ENCODE measurements around the gene CTSA. TPM values are rescaled to one million over a fixed set of nuclear protein-coding genes. Genes with fewer than 3 reads are reported as not detected.

The CTSA gene
- polyA plus RNA-seq, 3 donors, result 120 to 166 (median 127) TPM

DNA sequence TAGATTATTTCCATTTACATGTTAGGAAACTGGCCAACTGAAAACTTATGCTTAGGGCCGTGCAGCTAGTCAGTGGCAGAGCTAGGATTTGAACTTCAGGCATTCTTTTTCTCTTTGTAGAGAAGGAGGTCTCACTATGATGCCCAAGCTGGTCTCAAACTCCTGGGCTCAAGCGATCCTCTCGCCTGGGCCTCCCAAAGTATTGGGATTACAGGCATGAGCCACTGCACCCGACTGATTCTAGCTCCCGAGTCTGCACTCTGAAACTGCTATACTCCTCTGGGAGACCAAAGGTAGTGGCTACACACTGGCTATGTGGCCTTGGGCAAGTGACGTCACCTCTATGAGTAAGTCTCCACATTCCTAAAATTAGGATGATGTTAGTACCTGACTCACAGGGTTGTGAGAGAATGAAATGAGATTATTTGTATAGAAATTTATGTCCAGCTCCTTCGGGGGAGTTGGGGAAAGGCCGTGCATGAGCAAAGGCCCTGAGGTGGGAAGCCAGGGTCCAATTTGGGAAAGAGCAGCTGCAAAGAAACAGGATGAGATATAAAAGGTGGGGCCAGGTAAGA, 14.5 kb downstream of the CTSA start:
- no peak for DNase-seq (ENCODE audit: extremely low read depth in 1 of 11, low read depth in 9 of 11, low spot score in 4 of 11)

DNA sequence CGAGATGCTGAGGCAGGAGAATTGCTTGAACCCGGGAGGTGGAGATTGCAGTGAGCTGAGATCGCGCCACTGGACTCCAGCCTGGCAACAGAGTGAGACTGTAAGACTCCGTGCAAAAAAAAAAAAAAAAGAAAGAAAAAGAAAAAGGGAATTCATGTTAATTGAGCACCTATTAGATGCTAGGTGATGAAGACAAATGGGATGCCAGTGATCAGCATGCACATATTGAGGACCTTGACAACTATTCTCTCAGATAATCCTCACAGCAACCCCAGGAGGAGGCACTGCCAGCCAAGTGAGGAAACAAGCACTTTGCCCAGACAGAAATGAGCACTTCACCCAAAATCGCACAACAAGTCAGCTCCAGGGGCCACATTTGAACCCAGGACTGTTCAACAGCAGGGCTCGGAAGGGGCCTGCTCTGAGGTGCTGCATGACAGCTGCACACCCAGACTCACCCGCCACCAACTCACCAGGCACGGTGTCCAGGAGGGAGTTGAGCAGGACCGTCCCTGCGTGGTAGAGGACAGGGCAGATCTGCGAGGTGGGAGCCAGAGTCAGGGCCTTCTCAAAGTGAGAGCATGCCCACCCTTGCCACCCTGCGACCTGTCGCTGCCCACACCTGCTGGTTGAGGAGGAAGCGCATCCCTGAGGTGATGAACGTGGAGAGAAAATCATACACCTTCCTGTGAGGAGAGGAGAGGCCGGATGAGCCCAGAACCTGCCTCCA, 16.2 kb downstream of the CTSA start:
- DNase-seq (ENCODE audit: extremely low read depth in 1 of 11, low read depth in 9 of 11, low spot score in 4 of 11), result no peak

DNA sequence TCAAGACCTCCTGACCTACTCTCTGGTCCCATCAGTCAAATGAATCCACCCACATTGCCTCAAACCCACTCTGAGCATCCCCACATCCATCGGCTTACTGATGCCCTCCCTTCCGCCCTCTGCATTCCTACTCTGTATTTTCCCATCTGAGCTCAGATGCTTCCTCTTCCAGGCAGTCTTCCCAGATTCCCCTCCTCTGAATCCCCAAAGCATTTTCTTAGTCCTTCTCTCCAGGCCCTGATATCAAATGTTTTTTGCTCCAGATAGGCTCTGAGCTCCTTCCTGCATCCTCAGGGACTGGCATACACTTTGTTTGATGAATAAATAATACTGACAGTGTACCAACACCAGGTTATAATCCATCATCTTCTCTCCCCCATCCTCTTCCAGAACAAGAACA, 16.9 kb downstream of the CTSA start:
- no peak for DNase-seq (ENCODE audit: extremely low read depth in 1 of 11, low read depth in 9 of 11, low spot score in 4 of 11)

DNA sequence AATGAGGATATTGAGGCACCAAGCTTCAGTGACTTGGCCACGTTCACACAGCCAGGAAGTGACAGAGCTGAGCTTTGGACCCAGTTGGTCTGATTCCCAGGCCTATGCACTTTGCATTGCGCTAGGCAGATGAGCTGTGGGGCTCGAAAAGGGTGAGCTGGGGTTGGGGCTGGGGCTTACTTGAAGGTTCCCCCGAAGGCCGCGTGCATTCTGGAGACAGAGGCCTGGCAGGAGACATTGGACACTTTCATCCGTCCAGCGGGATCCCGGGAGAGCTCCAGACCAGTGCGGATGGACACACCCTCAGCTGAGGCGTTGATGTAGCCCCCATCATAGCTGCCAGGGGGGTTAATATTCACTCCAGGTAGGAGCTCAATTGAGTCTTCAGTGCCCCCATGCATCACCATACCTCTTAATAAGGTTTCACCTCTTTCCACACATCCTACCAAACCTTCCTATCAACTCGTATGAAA, 18.2 kb downstream of the CTSA start:
- DNase-seq (ENCODE audit: extremely low read depth in 1 of 11, low read depth in 9 of 11, low spot score in 4 of 11), result no peak

DNA sequence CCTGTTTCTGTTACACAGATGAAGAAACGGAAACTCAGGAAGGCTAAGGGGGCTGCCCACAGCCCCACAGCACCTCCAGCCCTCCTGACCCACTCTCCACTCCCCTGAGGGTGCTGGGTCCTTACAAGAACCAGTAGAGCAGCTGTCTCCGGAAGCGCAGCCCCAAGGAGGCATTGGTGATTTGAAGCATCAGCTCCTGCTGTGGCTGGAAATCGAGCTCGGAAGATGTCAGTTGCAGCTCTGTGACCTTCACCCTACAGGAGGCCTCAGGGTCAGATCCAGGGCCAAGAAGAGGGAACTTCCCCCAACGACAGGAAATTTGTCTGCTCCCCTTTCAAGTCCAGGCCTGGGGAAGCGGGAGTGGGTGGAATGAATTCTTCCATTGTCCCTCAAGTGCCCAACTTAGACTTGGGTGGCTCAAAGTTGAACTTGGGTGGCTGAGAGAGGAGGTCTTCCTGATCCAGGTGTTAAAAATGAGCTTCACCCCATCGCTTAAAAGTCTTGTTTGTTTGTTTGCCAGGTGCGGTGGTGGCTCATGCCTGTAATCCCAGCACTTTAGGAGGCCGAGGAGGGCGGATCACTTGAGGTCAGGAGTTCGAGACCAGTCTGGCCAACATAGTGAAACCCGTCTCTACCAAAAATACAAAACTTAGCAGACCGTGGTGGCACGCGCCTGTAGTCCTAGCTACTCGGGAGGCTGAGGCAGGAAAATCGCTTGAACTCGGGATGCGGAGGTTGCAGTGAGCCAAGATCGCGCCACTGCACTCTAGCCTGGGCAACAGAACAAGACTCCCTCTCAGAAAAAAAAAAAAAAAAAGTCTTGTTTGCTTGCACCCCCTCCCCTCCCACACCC, 18.9 kb downstream of the CTSA start:
- no peak for DNase-seq (ENCODE audit: extremely low read depth in 1 of 11, low read depth in 9 of 11, low spot score in 4 of 11)

DNA sequence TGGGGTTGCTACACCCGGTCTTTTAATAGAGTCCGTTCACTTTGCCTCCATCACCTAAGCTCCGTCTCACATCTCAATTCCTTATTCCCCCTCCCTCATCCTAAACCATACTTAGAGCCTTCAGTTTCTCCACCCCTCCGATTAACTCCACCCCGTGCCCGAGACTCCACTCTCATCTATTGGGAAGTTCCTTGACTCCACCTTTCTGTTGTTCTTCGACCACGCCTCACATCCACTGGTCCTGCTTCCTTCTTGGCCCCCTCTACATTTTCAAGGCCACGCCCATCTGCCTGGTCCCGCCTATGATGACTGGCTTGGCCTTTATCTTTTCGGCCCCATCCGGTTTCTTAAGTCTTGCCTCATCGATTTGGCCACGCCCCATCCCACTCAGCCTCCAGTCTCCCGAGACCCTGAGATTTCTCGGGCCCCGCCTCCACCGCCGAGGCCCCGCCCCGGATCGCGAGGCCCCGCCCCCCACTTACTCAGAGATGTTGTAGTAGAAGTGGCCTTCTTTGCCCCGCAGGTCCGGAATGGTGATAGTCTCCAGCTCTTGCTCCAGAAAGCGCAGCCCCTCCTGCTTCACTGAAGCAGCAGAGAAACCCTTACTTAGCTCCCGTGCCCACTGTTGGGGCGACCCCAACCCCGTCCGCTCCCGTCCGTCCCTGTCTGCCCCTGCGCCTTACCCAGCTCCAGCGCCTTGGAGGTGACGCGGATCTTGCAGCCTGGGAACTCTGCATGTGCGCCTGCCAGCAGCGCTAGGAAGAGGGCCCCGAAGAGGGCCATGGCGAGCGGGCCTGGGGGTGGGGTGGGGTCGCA, 19.7 kb downstream of the CTSA start:
- peak in 10 of 11 donors; percentile 90 to 98 (median 95) for DNase-seq (ENCODE audit: extremely low read depth in 1 of 11, low read depth in 9 of 11, low spot score in 4 of 11)

DNA sequence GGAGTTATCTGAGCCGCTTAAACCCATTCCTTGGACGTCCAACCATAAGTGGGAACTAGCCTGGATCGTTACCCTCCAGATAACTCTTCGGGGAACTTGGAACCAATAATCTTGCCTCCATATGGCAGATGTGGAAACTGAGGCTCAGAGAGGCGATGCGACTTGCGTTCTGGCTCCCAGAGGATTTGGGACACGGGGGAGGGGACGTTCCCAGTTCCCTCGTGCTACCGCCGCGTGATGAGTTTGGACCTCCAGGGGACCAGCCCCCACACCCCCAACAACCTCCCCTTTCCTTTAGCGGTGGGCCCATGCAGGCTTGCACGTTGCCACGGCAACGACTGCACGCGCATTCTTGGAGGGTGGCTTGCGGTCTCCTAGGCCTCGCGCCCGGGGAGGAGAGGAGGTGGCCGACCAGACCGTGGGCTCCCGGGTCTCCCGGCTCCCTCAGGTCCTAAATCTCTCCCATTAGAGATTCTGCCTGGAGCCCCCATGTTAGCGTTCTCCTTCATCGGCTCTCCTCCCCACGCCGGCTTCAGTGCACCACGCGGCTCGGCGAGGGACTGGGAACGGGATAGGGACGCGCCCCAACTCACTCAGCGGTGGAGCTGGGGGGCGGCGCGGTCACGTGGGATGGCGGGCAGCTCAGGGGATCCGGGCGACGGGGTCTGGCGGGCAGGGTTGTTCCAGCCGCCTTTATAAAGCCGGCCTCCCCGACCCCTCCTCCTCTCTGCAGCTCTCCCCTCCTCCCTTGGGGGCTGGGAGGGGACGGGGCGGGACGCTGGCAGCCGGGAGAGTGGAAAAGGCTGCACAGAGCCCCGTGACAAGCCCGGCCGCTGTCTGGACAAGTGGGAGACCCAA, 20.6 kb downstream of the CTSA start, which contains the start of gene PLTP:
PLTP (minus strand) TSS at position 670 of the 858 bp plus-strand sequence. CDS start 703 bp downstream, outside the sequence.
- DNase-seq (ENCODE audit: extremely low read depth in 1 of 11, low read depth in 9 of 11, low spot score in 4 of 11), result peak in 4 of 11 donors; percentile 57 to 77 (median 65)

DNA sequence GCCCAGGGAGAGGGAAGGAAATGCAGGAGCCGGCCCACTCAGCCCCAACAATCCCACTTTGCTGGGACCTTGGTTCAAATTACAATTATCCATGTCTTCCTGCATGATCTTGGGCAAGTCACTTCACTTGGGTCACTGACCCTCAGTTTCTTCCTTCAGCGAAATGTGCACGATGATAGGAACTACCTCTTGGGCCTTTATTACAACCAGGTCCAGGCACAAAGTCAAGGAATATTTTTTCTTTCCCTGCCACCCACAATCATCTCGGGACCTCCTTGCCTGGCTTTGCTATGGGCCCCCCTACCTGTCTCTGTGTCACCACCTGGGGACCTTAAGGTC, 21.2 kb downstream of the CTSA start:
- no peak for DNase-seq (ENCODE audit: extremely low read depth in 1 of 11, low read depth in 9 of 11, low spot score in 4 of 11)

DNA sequence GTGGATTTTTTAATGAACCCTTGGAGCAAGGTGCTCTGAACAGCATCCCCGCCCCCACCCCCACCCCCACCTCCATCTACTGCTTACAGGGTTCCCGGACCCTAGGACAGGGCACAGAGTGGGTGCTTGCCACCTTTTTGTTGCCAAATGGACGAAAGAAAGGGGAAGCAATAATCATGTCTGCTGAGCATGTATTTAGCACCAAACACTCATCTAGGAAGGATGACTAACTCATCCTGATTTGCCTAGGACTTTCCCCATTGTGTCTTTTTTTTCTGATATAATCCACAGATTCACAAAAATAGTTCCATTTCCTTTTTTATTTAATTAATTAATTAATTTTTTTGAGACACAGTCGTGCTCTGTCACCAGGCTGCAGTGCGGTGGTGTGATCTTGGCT, 22.0 kb downstream of the CTSA start:
- no peak for DNase-seq (ENCODE audit: extremely low read depth in 1 of 11, low read depth in 9 of 11, low spot score in 4 of 11)

DNA sequence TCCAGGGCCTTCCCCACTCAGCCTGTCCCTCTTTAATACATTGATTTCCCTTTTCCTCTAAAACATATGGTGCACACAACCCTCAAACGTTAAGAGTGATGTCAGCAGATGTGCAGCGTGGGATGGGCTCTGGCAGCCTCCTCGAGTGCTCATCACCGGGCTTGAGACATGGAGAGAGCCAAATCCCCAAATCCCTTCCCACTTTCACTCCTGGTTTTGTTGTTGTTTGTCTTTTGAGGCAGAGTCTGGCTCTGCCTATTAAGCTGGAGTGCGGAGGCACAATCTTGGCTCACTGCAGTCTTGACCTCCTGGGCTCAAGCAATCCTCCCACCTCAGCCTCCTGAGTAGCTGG, 26.6 kb downstream of the CTSA start:
- DNase-seq (ENCODE audit: extremely low read depth in 1 of 11, low read depth in 9 of 11, low spot score in 4 of 11), result no peak

DNA sequence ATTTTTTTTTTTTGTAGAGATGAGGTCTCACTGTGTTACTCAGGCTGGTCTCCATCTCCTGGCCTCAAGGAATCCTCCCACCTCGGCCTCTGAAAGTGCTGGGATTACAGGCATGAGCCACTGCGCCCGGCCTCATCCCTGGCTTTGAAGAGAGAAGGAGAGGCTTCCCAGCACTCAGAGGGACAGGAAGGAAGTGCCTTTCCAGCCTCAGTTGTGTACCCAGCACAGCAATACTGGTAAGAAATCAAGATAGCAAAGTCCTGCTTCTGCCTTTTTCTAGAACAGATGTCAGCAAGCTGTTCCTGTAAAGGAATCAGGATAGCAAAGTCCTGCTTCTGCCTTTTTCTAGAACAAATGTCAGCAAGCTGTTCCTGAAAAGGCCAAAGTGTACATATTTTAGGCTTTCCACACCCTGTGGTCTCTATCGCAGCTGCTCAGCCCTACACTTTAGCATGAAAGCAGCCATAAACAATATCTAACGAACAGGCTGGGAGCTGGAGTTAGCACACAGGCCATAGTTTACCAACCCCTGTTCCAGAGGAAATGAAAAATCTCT, 27.1 kb downstream of the CTSA start:
- peak in 5 of 11 donors; percentile 21 to 64 (median 37) for DNase-seq (ENCODE audit: extremely low read depth in 1 of 11, low read depth in 9 of 11, low spot score in 4 of 11)

DNA sequence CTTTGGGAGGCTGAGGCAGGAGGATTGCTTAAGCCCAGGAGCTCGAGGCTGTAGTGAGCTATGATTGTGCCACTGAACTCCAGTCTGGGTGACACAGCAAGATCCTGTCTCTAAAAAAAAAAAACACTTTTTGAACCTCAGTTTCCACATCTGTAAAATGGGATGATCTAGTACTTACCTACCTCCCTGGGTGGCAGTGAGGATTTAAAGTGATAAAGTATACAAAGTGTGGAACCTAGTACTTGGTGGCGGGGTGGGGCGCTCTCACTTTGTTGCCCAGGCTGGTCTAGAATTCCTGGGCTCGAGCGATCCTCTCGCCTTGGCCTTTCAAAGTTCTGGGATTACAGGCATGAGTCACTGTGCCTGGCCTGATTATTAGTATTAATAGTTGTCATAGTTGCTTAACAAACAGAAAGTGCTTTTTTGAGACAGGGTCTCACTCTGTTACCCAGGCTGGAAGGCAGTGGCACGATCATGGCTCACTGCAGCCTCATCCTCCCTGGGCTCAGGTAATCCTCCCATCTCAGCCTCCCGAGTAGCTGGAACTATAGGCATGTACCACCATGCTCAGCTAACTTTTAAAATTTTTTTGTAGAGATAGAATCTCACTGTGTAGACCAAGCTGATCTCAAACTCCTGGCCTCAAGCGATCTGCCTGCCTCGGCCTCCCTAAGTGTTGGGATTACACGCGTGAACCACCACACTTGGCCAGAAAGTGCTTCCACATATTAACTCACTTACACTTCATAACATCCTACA, 27.8 kb downstream of the CTSA start:
- DNase-seq (ENCODE audit: extremely low read depth in 1 of 11, low read depth in 9 of 11, low spot score in 4 of 11), result no peak

DNA sequence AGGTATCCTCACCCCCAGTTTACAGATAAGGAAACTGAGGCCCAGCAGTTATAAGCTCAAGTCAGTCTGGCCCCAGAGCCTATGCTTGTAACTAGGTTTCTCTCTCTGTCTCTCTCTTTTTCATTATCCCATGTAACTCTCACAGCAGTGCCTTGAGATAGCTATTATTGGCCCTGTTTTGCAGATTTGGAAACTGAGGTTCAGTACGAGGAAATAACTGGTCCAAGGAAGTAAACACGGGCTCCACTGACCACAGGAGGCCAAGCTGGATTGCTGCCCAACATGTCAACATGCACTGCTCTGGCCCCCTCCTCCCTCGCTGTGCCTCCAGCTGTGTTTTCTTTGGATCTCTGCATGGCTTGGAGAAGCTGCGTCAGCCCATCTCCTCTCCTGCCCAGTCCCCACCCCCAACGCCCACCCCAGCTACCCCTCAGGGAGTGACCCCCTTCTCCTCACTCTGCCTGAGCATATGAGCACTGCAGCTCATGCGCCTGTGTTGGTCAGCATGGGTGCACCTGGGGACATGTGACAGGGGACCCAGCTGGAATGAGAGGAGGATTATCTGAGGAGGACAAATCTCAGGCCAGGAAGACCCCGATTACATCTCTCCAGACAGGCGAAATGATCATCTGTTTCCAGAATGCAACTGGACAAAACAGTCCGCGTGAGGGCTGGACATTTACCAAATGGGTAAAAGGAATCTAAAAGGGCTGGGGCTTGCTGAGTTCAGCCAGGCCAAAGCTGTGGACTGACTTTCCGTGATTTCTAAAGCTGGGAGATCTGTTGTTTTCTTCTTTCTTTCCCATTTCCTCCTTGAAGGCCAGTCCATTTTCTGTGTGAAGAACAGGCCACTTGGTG, 28.6 kb downstream of the CTSA start:
- DNase-seq (ENCODE audit: extremely low read depth in 1 of 11, low read depth in 9 of 11, low spot score in 4 of 11), result peak in 5 of 11 donors; percentile 60 to 82 (median 71)

DNA sequence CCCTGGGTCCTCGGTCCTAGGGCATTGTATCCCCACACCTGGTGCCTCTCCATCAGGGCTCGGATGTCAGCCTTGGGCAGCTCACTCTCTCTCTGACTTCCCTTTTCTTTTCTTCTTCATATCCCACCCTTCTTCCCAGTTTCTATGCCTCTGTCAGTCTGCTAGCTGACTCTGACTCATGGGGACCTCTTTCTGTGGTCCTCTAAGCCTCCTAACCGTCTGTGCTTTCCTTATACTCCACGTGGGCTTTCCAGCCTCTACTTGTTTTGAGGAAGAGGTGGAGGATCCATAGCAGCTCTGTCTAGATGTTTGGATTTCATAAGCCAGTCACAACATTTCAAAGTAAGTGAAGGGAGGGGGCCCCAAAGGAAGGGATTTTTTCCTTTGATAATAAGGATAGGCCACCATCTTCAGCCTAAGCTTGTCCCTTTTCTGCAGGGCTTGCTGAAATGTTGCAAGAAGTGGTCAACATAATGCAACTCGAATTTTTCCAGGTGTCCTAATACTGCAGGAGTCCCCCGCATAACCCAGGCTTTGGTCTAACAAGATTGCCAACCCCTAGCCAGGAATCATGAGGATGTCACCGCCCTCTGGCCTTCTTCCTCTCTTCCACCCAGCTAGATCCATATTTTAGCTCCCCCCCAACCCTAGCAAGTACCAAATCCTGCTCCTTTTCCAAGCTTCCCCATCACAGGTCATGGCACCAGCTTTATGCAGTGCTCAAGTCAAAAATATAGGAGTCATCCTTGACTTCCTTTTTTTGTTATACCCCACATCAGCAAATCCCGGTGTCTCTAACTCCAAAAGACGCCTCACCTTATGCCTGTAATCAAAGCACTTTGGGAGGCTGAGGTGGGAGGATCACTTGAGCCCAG, 29.6 kb downstream of the CTSA start:
- DNase-seq (ENCODE audit: extremely low read depth in 1 of 11, low read depth in 9 of 11, low spot score in 4 of 11), result no peak
